Measurements from ENCODE around the gene MRPS14. TPM values are rescaled to one million over a fixed set of nuclear protein-coding genes. Genes with fewer than 3 reads are reported as not detected.

Gene MRPS14
- total RNA-seq, 2 experiments from 2014 or later: 35.5 to 49.6 TPM

GRCh38 chr1:174999936-175000696, 23.1 kb downstream of the MRPS14 start, which contains the start of gene CACYBP:
Gene CACYBP (plus strand): TSS chr1:174999947. CDS start chr1:175000181, 234 bp downstream.
- POLR2A ChIA-PET: interaction anchor here (0.7 to 2.8 kb wide), 18 partner anchors 12 to 925 kb away, joined by 3 to 15 read pairs (median 3); partner anchors contain the start of gene MRPS14
- peaks cover 35% of the 10 kb centered on the region for H4K20me1 ChIP-seq (ENCODE audit: insufficient read depth, low read length)
- peaks cover 17% of the 10 kb centered on the region; the same call in 1 of the 2 replicates for H3K9me3 ChIP-seq (ENCODE audit: low read length)
- peak; percentile 72 for DNase-seq (ENCODE audit: low spot score)
- H3K4me3 ChIP-seq (ENCODE audit: low read depth, low read length, poor library complexity, severe bottlenecking): peak within 1 kb of the TSS; percentile 95
- H3K36me3 ChIP-seq (ENCODE audit: insufficient read depth, low read length): peaks cover 68% of the 10 kb centered on the region
- CTCF ChIA-PET (ENCODE audit: unreplicated experiment): no interaction called here
- H3K4me1 ChIP-seq (ENCODE audit: insufficient read depth, low read length, poor library complexity, severe bottlenecking): peaks cover 41% of the 10 kb centered on the region
- H3K9me2 ChIP-seq (ENCODE audit: insufficient read depth, low read length): no peaks in the 10 kb centered on the region
- peak within 1 kb of the TSS; percentile 86; the same call in 1 of the 2 replicates for H2AFZ ChIP-seq (ENCODE audit: low read length)
- H3K4me2 ChIP-seq (ENCODE audit: low read length): peak within 1 kb of the TSS; percentile 85
- intact Hi-C loops (cut with micrococcal nuclease; ENCODE audit: unreplicated experiment): loop anchor here (1.0 to 5.0 kb wide), 6 partner anchors 23 to 1133 kb away; partner anchors contain the start of genes GAS5, MRPS14 and ZBTB37
- TF ChIP-seq CTCF (conservative IDR thresholded peaks at IDR 0.05; ENCODE audit: low read length) (peak; percentile 22; the same call in 1 of the 2 replicates), EZH2phosphoT487 (IDR thresholded peaks at IDR 0.05; ENCODE audit: borderline replicate concordance, low read depth, low read length) (no peak)
- peak within 1 kb of the TSS; percentile 92 for H3K27ac ChIP-seq (ENCODE audit: low read depth, low read length, poor library complexity, severe bottlenecking)
- BruUV-seq (replicated peaks): no TSS peak
- H3K79me2 ChIP-seq (ENCODE audit: insufficient read depth, low read depth, low read length): peaks cover 73% of the 10 kb centered on the region

- H3K9me3 ChIP-seq (ENCODE audit: low read length): peaks cover 17% of the 10 kb centered on the region; the same call in 1 of the 2 replicates
- intact Hi-C loops (cut with micrococcal nuclease; ENCODE audit: unreplicated experiment): loop anchor here (1.0 to 5.0 kb wide), 3 partner anchors 122 to 737 kb away; no protein-coding TSS in a partner anchor
- H3K4me3 ChIP-seq (ENCODE audit: low read depth, low read length, poor library complexity, severe bottlenecking): peak overlapping the region; percentile 95
- peak overlapping the region; percentile 86; the same call in 1 of the 2 replicates for H2AFZ ChIP-seq (ENCODE audit: low read length)
- peak; percentile 99 for DNase-seq (ENCODE audit: low spot score)
- H3K36me3 ChIP-seq (ENCODE audit: insufficient read depth, low read length): peaks cover 66% of the 10 kb centered on the region
- ChIA-PET CTCF (ENCODE audit: unreplicated experiment) (no interaction called here), POLR2A (interaction anchor here (0.7 to 2.8 kb wide), 13 partner anchors 10 to 831 kb away, joined by 3 to 15 read pairs (median 4); partner anchors contain the start of gene MRPS14)
- peak overlapping the region; percentile 83 for H3K4me2 ChIP-seq (ENCODE audit: low read length)
- no peak for TF ChIP-seq EZH2phosphoT487 (IDR thresholded peaks at IDR 0.05; ENCODE audit: borderline replicate concordance, low read depth, low read length)
- no peak for TF ChIP-seq CTCF (conservative IDR thresholded peaks at IDR 0.05; ENCODE audit: low read length)
- BruUV-seq (replicated peaks): no TSS peak
- peaks cover 66% of the 10 kb centered on the region for H3K79me2 ChIP-seq (ENCODE audit: insufficient read depth, low read depth, low read length)
- H3K27ac ChIP-seq (ENCODE audit: low read depth, low read length, poor library complexity, severe bottlenecking): peak overlapping the region; percentile 92
- H3K9me2 ChIP-seq (ENCODE audit: insufficient read depth, low read length): no peaks in the 10 kb centered on the region
- H4K20me1 ChIP-seq (ENCODE audit: insufficient read depth, low read length): peaks cover 32% of the 10 kb centered on the region
- peaks cover 41% of the 10 kb centered on the region for H3K4me1 ChIP-seq (ENCODE audit: insufficient read depth, low read length, poor library complexity, severe bottlenecking)
Observed at GRCh38 chr1:174999216-174999935, 23.8 kb downstream of the MRPS14 start.

All from OCI-LY7 (cell line).